GM19193 (cell line): Measurements from ENCODE around the gene DCUN1D3.

Experiments
- POLR2A ChIP-seq: IDR thresholded peaks from 4 replicates; pipeline ENCODE4 v1.6.1; 2011; ENCODE audit not compliant: insufficient read depth, insufficient read length; ENCODE audit errors: extremely low read depth

DCUN1D3 gene

GRCh38 chr16:20844588-20844987, 55.6 kb downstream of the DCUN1D3 start:
- no peak for TF ChIP-seq POLR2A

- no peak for TF ChIP-seq POLR2A
Measured at GRCh38 chr16:20844054-20844453, 56.1 kb downstream of the DCUN1D3 start.

- no peak for TF ChIP-seq POLR2A
Measured at GRCh38 chr16:20839504-20839903, 60.7 kb downstream of the DCUN1D3 start.

- TF ChIP-seq POLR2A = no peak
Measured at GRCh38 chr16:20838240-20838639, 61.9 kb downstream of the DCUN1D3 start.

GRCh38 chr16:20833086-20833485, 67.1 kb downstream of the DCUN1D3 start:
- TF ChIP-seq POLR2A = no peak

GRCh38 chr16:20830372-20830771, 69.8 kb downstream of the DCUN1D3 start:
- TF ChIP-seq POLR2A = no peak

GRCh38 chr16:20829536-20829935, 70.6 kb downstream of the DCUN1D3 start:
- TF ChIP-seq POLR2A = no peak

- no peak for TF ChIP-seq POLR2A
Measured at GRCh38 chr16:20826039-20826566, 74.1 kb downstream of the DCUN1D3 start.

GRCh38 chr16:20822521-20823325, 77.4 kb downstream of the DCUN1D3 start:
- TF ChIP-seq POLR2A = no peak

- TF ChIP-seq POLR2A = no peak
Measured at GRCh38 chr16:20821682-20822081, 78.5 kb downstream of the DCUN1D3 start.

GRCh38 chr16:20818929-20819585, 81.1 kb downstream of the DCUN1D3 start:
- TF ChIP-seq POLR2A = no peak

GRCh38 chr16:20814784-20815183, 85.4 kb downstream of the DCUN1D3 start:
- TF ChIP-seq POLR2A = no peak

- no peak for TF ChIP-seq POLR2A
Measured at GRCh38 chr16:20812510-20812909, 87.6 kb downstream of the DCUN1D3 start.

- TF ChIP-seq POLR2A = no peak
Measured at GRCh38 chr16:20811889-20812439, 88.2 kb downstream of the DCUN1D3 start.

GRCh38 chr16:20807862-20808261, 92.3 kb downstream of the DCUN1D3 start:
- no peak for TF ChIP-seq POLR2A

- peak; percentile 84 for TF ChIP-seq POLR2A
Measured at GRCh38 chr16:20806168-20807050, 93.7 kb downstream of the DCUN1D3 start, which contains the start of the genes ERI2 and REXO5. Gene ERI2, minus strand, starts transcription at chr16:20806472. Its CDS starts 42 bp downstream, at chr16:20806430. Gene REXO5, plus strand, starts transcription at chr16:20806527. Its CDS starts 427 bp downstream, at chr16:20806954.
